Right atrium auricular region (tissue), 2 donors: ENCODE measurements around the gene TRIM66. TPM values are rescaled to one million over a fixed set of nuclear protein-coding genes. Genes with fewer than 3 reads are reported as not detected.

Experiments
- DNase-seq: peaks from one replicate; pipeline ENCODE4 v3.0.0-alpha.2; 2019; ENCODE audit warnings: low spot score
- H3K27ac ChIP-seq, 2 donors: fragments of 200-600 bp; sonication (generic); 1 replicate in 1 of 2; 2 replicates in 1 of 2; pipeline ENCODE4 v1.5.1; 2016 to 2019
- H3K27me3 ChIP-seq, 2 donors: fragments of 200-600 bp; sonication (generic); one replicate each; pipeline versions ENCODE4 v1.5.1 to v1.6.0; 2017 to 2019
- H3K36me3 ChIP-seq: fragments of 200-600 bp; sonication (generic); one replicate; pipeline ENCODE4 v1.5.1; 2016
- H3K4me1 ChIP-seq, 2 donors: fragments of 200-600 bp; sonication (generic); one replicate each; pipeline versions ENCODE4 v1.5.1 to v1.6.0; 2017 to 2019
- H3K4me3 ChIP-seq, 2 donors: fragments of 200-600 bp; sonication (generic); 1 replicate in 1 of 2; 2 replicates in 1 of 2; pipeline ENCODE4 v1.5.1; 2017 to 2019; ENCODE audit warnings: mild to moderate bottlenecking in 1 of 2, moderate library complexity in 1 of 2
- H3K9me3 ChIP-seq, 2 donors: fragments of 200-600 bp; sonication (generic); one replicate each; pipeline ENCODE4 v1.5.1; 2019
- total RNA-seq, 2 donors: library from RNA; depleted of rRNA; stranded (reverse); fragments of >200 nt; gene quantifications; one replicate each; pipeline ENCODE4 v1.1.0, GENCODE V29; 2016
- TF ChIP-seq, protein P1 (sequence below), 2 donors: fragments of 200-600 bp; sonication (generic); IDR thresholded peaks; one replicate each; pipeline ENCODE4 v1.5.1; 2019; ENCODE audit warnings: antibody characterized with exemption in 2 of 2

TRIM66 gene
- total RNA-seq, 2 donors from 2014 or later: 0.56 to 3.7 TPM

DNA sequence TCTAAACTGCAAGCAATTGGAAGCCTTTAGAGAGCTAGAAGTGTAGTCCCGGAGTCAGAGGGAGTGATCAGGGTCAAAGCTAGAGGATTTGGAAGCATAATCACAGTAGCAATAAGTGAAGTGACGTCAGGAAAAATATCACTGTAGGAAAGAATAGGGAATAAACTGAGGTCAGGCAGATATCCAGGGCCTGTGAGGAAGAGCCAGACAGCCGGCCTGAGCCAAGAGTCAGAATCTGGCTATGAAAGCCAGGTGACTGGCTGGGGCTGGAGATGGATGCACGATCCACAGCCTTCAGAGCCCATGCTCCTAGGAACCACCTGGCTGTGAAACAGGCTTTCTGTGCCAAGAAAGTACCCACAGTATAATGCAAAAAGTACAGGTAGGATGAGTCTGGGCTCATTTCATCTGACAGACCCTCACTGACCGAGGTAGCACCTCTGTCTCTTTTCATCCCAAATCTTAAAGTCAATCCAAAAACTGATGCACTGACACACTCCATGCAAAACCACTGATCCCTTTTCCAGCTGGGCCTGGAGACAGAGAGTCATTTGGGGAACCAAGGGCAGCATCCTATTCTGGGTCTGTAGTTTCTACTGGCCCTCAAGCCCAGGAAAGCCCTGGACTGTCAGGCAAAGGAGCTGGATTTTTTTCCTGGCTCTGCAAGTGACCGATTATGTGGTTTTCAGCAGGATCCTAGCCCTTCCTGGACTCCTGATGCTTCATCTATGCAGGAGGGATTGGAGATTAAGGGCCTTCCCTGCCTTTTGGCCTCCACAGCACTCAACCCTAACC is 21.3 kb downstream of the TRIM66 start:
- DNase-seq: no peak
- H3K9me3 ChIP-seq: no peaks in the 10 kb centered on the region
- no peaks in the 10 kb centered on the region for H3K36me3 ChIP-seq
- H3K27ac ChIP-seq: no peak overlapping the region
- TF ChIP-seq, protein P1, sequence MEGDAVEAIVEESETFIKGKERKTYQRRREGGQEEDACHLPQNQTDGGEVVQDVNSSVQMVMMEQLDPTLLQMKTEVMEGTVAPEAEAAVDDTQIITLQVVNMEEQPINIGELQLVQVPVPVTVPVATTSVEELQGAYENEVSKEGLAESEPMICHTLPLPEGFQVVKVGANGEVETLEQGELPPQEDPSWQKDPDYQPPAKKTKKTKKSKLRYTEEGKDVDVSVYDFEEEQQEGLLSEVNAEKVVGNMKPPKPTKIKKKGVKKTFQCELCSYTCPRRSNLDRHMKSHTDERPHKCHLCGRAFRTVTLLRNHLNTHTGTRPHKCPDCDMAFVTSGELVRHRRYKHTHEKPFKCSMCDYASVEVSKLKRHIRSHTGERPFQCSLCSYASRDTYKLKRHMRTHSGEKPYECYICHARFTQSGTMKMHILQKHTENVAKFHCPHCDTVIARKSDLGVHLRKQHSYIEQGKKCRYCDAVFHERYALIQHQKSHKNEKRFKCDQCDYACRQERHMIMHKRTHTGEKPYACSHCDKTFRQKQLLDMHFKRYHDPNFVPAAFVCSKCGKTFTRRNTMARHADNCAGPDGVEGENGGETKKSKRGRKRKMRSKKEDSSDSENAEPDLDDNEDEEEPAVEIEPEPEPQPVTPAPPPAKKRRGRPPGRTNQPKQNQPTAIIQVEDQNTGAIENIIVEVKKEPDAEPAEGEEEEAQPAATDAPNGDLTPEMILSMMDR (IDR thresholded peaks at IDR 0.05): no peak
- H3K4me1 ChIP-seq: no peaks in the 10 kb centered on the region
- no peaks in the 10 kb centered on the region for H3K27me3 ChIP-seq
- H3K4me3 ChIP-seq: no peak overlapping the region

DNA sequence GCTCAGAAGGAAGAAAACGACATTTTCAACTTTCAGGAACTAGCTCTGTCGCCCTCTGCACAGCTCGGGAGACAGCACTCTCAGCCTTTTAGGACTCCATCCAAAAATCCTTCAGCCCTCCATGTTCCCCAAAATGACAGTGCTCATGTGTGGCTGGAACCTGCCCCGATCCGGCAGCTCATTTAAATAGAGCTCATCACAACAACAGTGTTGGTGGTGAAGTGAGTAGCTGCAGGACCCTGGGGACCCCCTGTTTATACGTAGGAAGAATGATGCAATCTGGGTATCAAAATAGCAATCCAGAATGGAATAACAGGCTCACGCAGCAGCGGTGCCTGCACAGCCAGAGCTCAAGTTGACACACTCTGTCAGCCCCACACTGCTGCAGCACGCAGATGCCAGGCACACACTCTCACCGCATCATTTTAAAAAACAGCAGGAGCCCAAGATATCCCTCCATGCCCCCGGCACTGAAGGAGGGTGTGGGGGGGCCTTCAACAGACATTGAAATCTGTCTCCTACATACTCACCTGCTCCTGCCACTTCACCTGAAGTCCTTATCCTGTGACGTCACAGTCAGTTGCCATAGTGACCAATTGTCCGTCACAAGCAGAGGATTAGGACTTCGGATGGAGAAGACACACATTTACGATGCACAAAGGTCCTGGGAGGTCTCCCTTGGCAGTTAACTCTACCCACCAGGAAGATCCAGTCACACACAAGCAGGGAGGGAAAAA is 24.0 kb downstream of the TRIM66 start:
- TF ChIP-seq, protein P1 (IDR thresholded peaks at IDR 0.05): no peak
- Histone ChIP-seq H3K36me3 (no peaks in the 10 kb centered on the region), H3K9me3 (no peaks in the 10 kb centered on the region), H3K4me1 (no peaks in the 10 kb centered on the region), H3K27ac (no peak overlapping the region), H3K27me3 (no peaks in the 10 kb centered on the region), H3K4me3 (no peak overlapping the region)
- DNase-seq: peak; percentile 64

- Histone ChIP-seq H3K4me3 (no peak overlapping the region), H3K27me3 (no peaks in the 10 kb centered on the region), H3K4me1 (no peaks in the 10 kb centered on the region), H3K27ac (no peak overlapping the region), H3K9me3 (no peaks in the 10 kb centered on the region), H3K36me3 (no peaks in the 10 kb centered on the region)
- TF ChIP-seq, protein P1 (IDR thresholded peaks at IDR 0.05): no peak
- no peak for DNase-seq
These were observed 26.2 kb downstream of the TRIM66 start for GRCh38 chr11:8656291-8656690.

GRCh38 chr11:8654503-8654902 is 28.0 kb downstream of the TRIM66 start:
- H3K9me3 ChIP-seq: no peaks in the 10 kb centered on the region
- H3K4me1 ChIP-seq: no peaks in the 10 kb centered on the region
- no peak for DNase-seq
- TF ChIP-seq, protein P1 (IDR thresholded peaks at IDR 0.05): no peak
- no peaks in the 10 kb centered on the region for H3K36me3 ChIP-seq
- H3K27ac ChIP-seq: no peak overlapping the region
- no peak overlapping the region for H3K4me3 ChIP-seq
- no peaks in the 10 kb centered on the region for H3K27me3 ChIP-seq

- DNase-seq: no peak
- H3K9me3 ChIP-seq: no peaks in the 10 kb centered on the region
- H3K27ac ChIP-seq: no peak overlapping the region
- H3K36me3 ChIP-seq: no peaks in the 10 kb centered on the region
- H3K4me1 ChIP-seq: no peaks in the 10 kb centered on the region
- H3K4me3 ChIP-seq: no peak overlapping the region
- no peaks in the 10 kb centered on the region for H3K27me3 ChIP-seq
- TF ChIP-seq, protein P1 (IDR thresholded peaks at IDR 0.05): no peak
These were observed 30.3 kb downstream of the TRIM66 start for GRCh38 chr11:8652140-8652539.
